IPS-11a (cell line): ENCODE measurements around the gene GMPPA.

Experiments used
- H3K4me3 ChIP-seq: one replicate; pipeline ENCODE4 v1.5.1; 2013; ENCODE audit warnings: low read depth, low read length, control low read depth

GMPPA gene

GRCh38 chr2:219498280-219499057 lies at the start of gene GMPPA:
Gene GMPPA (plus strand): TSS chr2:219498891. CDS start chr2:219499976, 1,085 bp downstream.
- H3K4me3 ChIP-seq: peak within 1 kb of the TSS; percentile 63

GRCh38 chr2:219449609-219450008 lies 49.1 kb upstream of the GMPPA start:
- H3K4me3 ChIP-seq: no peak overlapping the region

- no peak overlapping the region for H3K4me3 ChIP-seq
These were observed 46.9 kb upstream of the GMPPA start for GRCh38 chr2:219451661-219452360.

- no peak overlapping the region for H3K4me3 ChIP-seq
These were observed 46.1 kb upstream of the GMPPA start for GRCh38 chr2:219452361-219453317.

GRCh38 chr2:219453671-219454590 lies 44.8 kb upstream of the GMPPA start:
- H3K4me3 ChIP-seq: no peak overlapping the region

- no peak overlapping the region for H3K4me3 ChIP-seq
These were observed 43.1 kb upstream of the GMPPA start for GRCh38 chr2:219455581-219455980.

- H3K4me3 ChIP-seq: no peak overlapping the region
These were observed 40.8 kb upstream of the GMPPA start for GRCh38 chr2:219457784-219458369.

- no peak overlapping the region for H3K4me3 ChIP-seq
These were observed 39.7 kb upstream of the GMPPA start for GRCh38 chr2:219458996-219459395.

- H3K4me3 ChIP-seq: no peak overlapping the region
These were observed 39.0 kb upstream of the GMPPA start for GRCh38 chr2:219459460-219460311.

- H3K4me3 ChIP-seq: no peak overlapping the region
These were observed 38.2 kb upstream of the GMPPA start for GRCh38 chr2:219460424-219460926.

- no peak overlapping the region for H3K4me3 ChIP-seq
These were observed 37.6 kb upstream of the GMPPA start for GRCh38 chr2:219461047-219461514.

GRCh38 chr2:219461669-219462068 lies 37.0 kb upstream of the GMPPA start:
- no peak overlapping the region for H3K4me3 ChIP-seq

GRCh38 chr2:219462349-219462748 lies 36.3 kb upstream of the GMPPA start:
- no peak overlapping the region for H3K4me3 ChIP-seq

- H3K4me3 ChIP-seq: no peak overlapping the region
These were observed 34.2 kb upstream of the GMPPA start for GRCh38 chr2:219464286-219465032.

GRCh38 chr2:219465659-219466561 lies 32.8 kb upstream of the GMPPA start:
- H3K4me3 ChIP-seq: no peak overlapping the region

- H3K4me3 ChIP-seq: no peak overlapping the region
These were observed 31.6 kb upstream of the GMPPA start for GRCh38 chr2:219466816-219467735.
